Activated T-helper 1 cell treated with anti-CD3 and anti-CD28 coated beads, Interleukin-2, amount 50 U/mL, for 16 hours (primary cell): ENCODE measurements around the gene PTCRA.
"Not testable (repeated sequence)": the region's sequence is repeated elsewhere in the genome, so short reads cannot be mapped to it uniquely, and the experiment has no call there.

Experiments
- DNase-seq, 2 donors: peaks; one replicate each; pipeline ENCODE4 v3.0.0-alpha.2; 2020; ENCODE audit warnings: low read depth in 1 of 2, low spot score in 1 of 2

PTCRA gene

GRCh38 chr6:42915732-42916131 lies at the start of gene PTCRA:
TSS of gene PTCRA (plus strand) at chr6:42916053. CDS start at chr6:42916070, 17 bp downstream.
- DNase-seq: no peak

- no peak for DNase-seq
Measured at GRCh38 chr6:42870145-42870936, 45.5 kb upstream of the PTCRA start.

- DNase-seq: no peak
Measured at GRCh38 chr6:42871711-42872110, 44.1 kb upstream of the PTCRA start.

GRCh38 chr6:42873313-42873712 lies 42.5 kb upstream of the PTCRA start:
- no peak for DNase-seq

- DNase-seq: no peak
Measured at GRCh38 chr6:42877695-42878094, 38.2 kb upstream of the PTCRA start.

- DNase-seq: peak; percentile 60 to 72
Measured at GRCh38 chr6:42879372-42880239, 36.2 kb upstream of the PTCRA start, which contains the start of gene RPL7L1. TSS of gene RPL7L1 (plus strand) at chr6:42879616. CDS start at chr6:42879911, 295 bp downstream.

- not testable (repeated sequence) for DNase-seq
Measured at GRCh38 chr6:42880240-42880817, 35.5 kb upstream of the PTCRA start.

- DNase-seq: not testable (repeated sequence)
Measured at GRCh38 chr6:42880871-42881270, 35.0 kb upstream of the PTCRA start.

GRCh38 chr6:42885702-42886101 lies 30.2 kb upstream of the PTCRA start:
- no peak for DNase-seq

- not testable (repeated sequence) for DNase-seq
Measured at GRCh38 chr6:42888201-42888600, 27.7 kb upstream of the PTCRA start.

GRCh38 chr6:42889815-42890214 lies 26.0 kb upstream of the PTCRA start:
- DNase-seq: no peak

- peak; percentile 78 to 80 for DNase-seq
Measured at GRCh38 chr6:42890311-42891198, 25.3 kb upstream of the PTCRA start.

GRCh38 chr6:42891199-42891722 lies 24.6 kb upstream of the PTCRA start:
- DNase-seq: no peak

- DNase-seq: not testable (repeated sequence)
Measured at GRCh38 chr6:42894041-42894828, 21.6 kb upstream of the PTCRA start.

GRCh38 chr6:42896178-42896719 lies 19.6 kb upstream of the PTCRA start:
- DNase-seq: no peak

GRCh38 chr6:42898891-42899361 lies 16.9 kb upstream of the PTCRA start:
- DNase-seq: peak; percentile 38 to 47

GRCh38 chr6:42899871-42900270 lies 16.0 kb upstream of the PTCRA start:
- DNase-seq: no peak

GRCh38 chr6:42901538-42901957 lies 14.3 kb upstream of the PTCRA start:
- peak; percentile 25 to 37 for DNase-seq
